IgD-negative memory B cell (primary cell): ENCODE measurements around the gene OMG. TPM values are rescaled to one million over a fixed set of nuclear protein-coding genes. Genes with fewer than 3 reads are reported as not detected.
A peak's percentile ranks its signal among the peaks of the same experiment; 100 is the strongest.
"Not testable (repeated sequence)": the region's sequence is repeated elsewhere in the genome, so short reads cannot be mapped to it uniquely, and the experiment has no call there.

ENCODE experiments used
- H3K27ac Mint-ChIP-seq, 3 donors: one replicate each; pipeline ENCODE4 v1.8.0; 2020 to 2022; ENCODE audit warnings: mild to moderate bottlenecking in 3 of 3, mixed read lengths in 3 of 3, moderate library complexity in 1 of 3
- H3K27me3 Mint-ChIP-seq: one replicate; pipeline ENCODE4 v1.8.0; 2021; ENCODE audit warnings: mixed read lengths
- H3K36me3 Mint-ChIP-seq: one replicate; pipeline ENCODE4 v1.8.0; 2020; ENCODE audit warnings: mild to moderate bottlenecking, mixed read lengths
- H3K4me1 Mint-ChIP-seq, 3 donors: one replicate each; pipeline ENCODE4 v1.8.0; 2020 to 2022; ENCODE audit warnings: mixed read lengths in 3 of 3, mild to moderate bottlenecking in 1 of 3
- H3K4me3 Mint-ChIP-seq, 4 donors: one replicate each; pipeline ENCODE4 v1.8.0; 2020 to 2022; ENCODE audit warnings: mild to moderate bottlenecking in 4 of 4, mixed read lengths in 4 of 4, moderate library complexity in 3 of 4
- H3K9me3 Mint-ChIP-seq, 3 donors: one replicate each; pipeline ENCODE4 v1.8.0; 2020 to 2021; ENCODE audit warnings: mixed read lengths in 3 of 3, mild to moderate bottlenecking in 1 of 3
- polyA plus RNA-seq: library from polyadenylated mRNA; unstranded; fragments of 300-500 nt; fragmentation: Illumina TruSeq; gene quantifications from one replicate; pipeline ENCODE4 v1.2.3, GENCODE V29; 2021

OMG gene
- polyA plus RNA-seq, 1 donor from 2014 or later: not detected

DNA sequence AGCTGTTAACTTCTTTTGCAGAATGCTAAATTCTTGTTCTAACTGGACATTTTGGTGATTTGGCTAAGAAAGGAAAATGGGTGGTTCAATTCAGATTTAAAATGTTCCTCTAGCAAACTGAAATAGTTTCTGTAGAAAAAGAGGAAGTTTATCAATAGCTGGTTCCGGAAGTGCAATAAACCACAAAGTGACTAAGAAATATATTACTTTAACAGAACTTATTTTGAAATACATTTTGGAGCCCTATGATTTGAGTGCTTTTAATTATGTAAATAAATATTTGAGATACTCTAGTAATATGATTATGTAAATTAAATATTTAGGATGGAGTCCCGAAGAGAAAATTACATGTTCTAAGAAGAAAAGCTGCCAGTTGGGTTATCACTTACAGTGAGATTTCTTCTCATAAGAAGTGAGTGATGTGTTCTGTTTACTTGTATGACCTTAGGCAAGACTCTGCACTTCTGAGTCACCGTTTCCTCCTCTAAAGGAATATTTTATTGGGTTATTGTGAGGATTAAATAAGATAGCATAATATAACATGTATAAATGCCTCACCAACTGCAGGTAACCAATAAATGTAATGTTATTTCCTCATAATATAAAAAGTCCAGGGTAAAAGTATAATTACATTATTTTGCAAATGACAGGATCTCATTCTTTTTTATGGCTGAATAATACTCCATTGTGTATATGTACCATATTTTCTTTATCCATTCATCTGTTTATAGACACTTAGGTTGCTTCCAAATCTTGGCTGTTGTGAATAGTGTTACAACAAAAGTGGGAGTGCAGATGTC, 17.1 kb upstream of the OMG start, which contains the start of gene EVI2B:
Gene EVI2B, minus strand, starts transcription at position 73 of the 800 bp plus-strand sequence. CDS start 8,445 bp downstream, outside the sequence.
- Mint-ChIP-seq H3K36me3 (peaks cover 2% of the 10 kb centered on the region), H3K27ac (peak within 1 kb of the TSS; percentile 42 to 96 (median 93)), H3K4me3 (peak within 1 kb of the TSS; percentile 82 to 96 (median 94)), H3K27me3 (no peaks in the 10 kb centered on the region), H3K4me1 (peaks cover 19 to 26% (median 24%) of the 10 kb centered on the region in 3 donors), H3K9me3 (no peaks in the 10 kb centered on the region)

DNA sequence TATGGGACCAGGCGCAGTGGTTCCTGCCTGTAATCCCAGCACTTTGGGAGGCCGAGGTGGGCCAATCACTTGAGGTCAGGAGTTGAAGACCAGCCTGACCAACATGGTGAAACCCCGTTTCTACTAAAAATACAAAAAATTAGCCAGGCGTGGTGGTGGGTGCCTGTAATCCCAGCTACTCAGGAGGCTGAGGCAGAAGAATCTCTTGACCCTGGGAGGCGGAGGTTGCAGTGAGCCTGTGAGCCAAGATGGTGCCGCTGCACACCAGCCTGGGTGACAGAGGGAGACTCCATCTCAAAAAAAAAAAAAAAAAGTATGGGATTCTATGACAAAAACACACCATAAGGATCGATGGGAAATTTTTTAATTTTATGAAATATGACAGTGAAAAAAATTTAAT, 15.2 kb upstream of the OMG start:
- H3K36me3 Mint-ChIP-seq, H3K9me3 Mint-ChIP-seq, H3K27me3 Mint-ChIP-seq: not testable (repeated sequence)
- Mint-ChIP-seq H3K4me1 (peaks cover 27 to 38% (median 33%) of the 10 kb centered on the region in 3 donors), H3K4me3 (peak overlapping the region; percentile 82 to 99 (median 96)), H3K27ac (peak overlapping the region; percentile 59 to 96 (median 86))

DNA sequence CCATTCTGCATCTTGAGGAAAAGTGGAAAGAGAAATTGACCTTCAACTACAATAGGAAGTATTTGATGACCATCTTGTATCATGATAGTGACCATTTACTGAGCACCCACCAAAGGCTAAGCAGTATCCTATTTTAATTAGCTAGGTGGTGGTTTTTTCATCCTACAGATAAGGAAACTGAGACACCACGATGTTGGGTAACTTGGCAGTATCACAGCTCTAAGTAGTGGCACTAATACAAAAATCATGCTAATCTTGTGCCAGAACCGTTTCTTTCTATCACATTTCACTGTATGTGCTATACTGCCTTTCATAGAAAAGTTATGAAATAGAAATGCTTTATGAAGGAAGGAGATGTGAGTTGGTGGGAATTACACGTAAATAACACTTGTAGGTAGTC, 14.5 kb upstream of the OMG start:
- peak overlapping the region; percentile 59 to 96 (median 86) for H3K27ac Mint-ChIP-seq
- H3K27me3 Mint-ChIP-seq: no peaks in the 10 kb centered on the region
- peaks cover 10% of the 10 kb centered on the region for H3K36me3 Mint-ChIP-seq
- H3K9me3 Mint-ChIP-seq: no peaks in the 10 kb centered on the region
- H3K4me3 Mint-ChIP-seq: peak overlapping the region; percentile 82 to 99 (median 96)
- peaks cover 29 to 39% (median 36%) of the 10 kb centered on the region in 3 donors for H3K4me1 Mint-ChIP-seq

DNA sequence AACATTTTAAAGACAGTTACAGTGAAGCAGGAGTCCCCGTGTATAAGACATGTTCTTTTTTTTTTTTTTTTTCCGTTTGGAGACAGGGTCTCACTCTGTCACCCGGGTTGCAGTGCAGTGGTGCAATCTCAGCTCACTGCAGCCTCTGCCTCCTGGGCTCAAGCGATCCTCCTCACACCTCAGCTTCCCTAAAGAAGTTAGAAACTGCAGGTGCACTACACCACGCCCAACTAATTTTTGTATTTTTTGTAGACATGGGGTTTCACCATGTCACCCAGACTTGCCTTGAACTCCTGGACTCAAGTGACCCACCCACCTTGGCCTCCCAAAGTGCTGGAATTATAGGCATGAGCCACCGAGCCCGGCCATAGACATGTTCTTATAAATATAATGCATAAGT, 13.8 kb upstream of the OMG start:
- Mint-ChIP-seq H3K27ac (peak overlapping the region; percentile 59 to 96 (median 64)), H3K4me1 (peaks cover 35 to 42% (median 39%) of the 10 kb centered on the region in 3 donors), H3K9me3 (peaks cover 0 to 2% (median 2%) of the 10 kb centered on the region in 3 donors), H3K36me3 (peaks cover 10% of the 10 kb centered on the region), H3K4me3 (peak overlapping the region; percentile 82 to 99 (median 96)), H3K27me3 (no peaks in the 10 kb centered on the region)

DNA sequence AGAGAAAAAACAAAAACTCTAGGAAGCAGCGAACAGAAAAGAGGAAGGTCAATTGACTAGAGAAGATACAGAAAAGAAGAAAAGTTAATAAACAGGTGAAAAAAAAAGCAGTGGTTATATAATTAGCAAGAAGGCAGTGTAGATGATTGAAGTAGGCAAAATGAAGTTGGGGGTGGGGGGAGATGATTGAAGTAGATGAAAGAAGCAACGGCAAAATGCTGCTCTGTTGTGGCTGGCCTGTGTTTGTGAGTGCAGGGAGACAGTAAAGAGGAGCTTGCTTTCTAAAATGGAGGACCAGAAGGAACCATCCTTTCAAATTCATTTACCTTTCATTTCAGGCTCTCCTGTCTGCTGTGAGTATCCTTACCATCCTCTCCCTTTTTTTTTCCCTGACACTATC, 13.2 kb upstream of the OMG start:
- Mint-ChIP-seq H3K9me3 (peaks cover 0 to 2% (median 2%) of the 10 kb centered on the region in 3 donors), H3K4me1 (peaks cover 39 to 44% (median 41%) of the 10 kb centered on the region in 3 donors), H3K27me3 (no peaks in the 10 kb centered on the region), H3K36me3 (peaks cover 10% of the 10 kb centered on the region), H3K27ac (peak overlapping the region; percentile 59 to 96 (median 83)), H3K4me3 (peak overlapping the region; percentile 82 to 96 (median 96))

DNA sequence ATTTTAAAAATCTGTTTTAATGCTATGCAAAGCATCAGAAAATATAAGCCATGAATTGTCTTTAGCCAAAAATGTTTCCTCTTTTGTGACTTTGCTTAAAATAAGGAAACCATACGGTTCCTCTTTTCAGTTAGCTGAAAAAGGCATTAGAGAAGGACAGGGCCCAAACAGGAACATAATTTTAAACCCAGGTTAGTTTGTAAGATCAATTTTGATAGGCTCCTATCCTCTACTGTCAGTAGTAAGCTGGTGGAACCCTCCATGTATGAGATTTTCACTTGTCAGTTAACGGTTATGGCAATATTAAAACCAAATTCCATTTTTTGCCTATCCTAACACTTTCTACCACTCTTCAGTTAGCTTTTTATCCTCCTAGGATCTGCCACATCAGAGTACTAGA, 12.5 kb upstream of the OMG start:
- H3K27ac Mint-ChIP-seq: peak overlapping the region; percentile 59 to 96 (median 89)
- peak overlapping the region; percentile 82 to 96 (median 96) for H3K4me3 Mint-ChIP-seq
- H3K9me3 Mint-ChIP-seq: peaks cover 4 to 5% (median 5%) of the 10 kb centered on the region in 3 donors
- H3K4me1 Mint-ChIP-seq: peaks cover 42 to 46% (median 42%) of the 10 kb centered on the region in 3 donors
- H3K27me3 Mint-ChIP-seq: no peaks in the 10 kb centered on the region
- H3K36me3 Mint-ChIP-seq: peaks cover 10% of the 10 kb centered on the region

DNA sequence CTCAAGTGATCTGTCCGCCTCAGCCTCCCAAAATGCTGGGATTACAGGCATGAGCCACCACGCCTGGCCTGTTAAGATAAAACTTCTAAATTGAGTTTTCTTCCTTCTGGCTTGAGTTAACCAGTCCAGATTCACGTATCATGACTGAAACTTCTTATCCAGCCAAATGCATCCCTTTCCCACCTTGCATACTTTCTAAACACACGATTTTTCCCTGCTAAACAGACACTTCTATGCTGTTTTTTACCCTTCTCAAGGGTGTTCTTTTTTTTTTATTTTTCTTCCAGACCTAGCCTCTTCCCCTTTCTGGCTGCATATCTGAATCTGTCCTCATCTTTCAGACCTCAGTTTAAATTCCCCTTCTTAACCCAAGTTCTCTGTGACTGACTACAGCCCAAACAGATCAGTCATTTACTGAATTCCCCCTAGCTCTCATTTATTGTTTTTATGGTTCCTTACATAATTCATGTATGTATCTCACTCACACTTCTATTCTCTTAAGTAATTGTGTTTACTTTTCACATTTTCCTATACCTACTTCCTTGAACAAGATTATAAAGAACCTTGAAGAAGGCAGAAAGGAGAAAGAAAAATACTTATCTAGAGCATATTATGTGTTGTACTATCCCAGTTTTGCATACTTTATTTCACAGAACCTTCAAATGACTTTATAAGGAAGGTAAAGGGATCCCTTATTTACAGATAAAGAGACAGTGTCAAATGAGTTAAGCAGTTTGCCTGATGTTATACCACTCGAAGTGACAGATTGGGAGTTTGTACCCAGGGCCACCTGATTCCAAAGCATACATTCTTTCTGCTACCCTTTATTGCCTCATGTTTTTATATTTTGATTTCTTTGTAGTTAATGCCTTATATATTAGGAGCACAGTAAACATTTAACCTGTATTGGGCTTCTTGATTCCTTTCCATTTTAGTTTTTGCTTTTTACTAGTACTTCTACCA, 11.6 kb upstream of the OMG start:
- Mint-ChIP-seq H3K36me3 (peaks cover 16% of the 10 kb centered on the region), H3K27ac (peak overlapping the region; percentile 59 to 96 (median 89)), H3K4me3 (peak overlapping the region; percentile 82 to 96 (median 96)), H3K27me3 (no peaks in the 10 kb centered on the region), H3K4me1 (peaks cover 43 to 48% (median 44%) of the 10 kb centered on the region in 3 donors), H3K9me3 (peaks cover 4 to 5% (median 5%) of the 10 kb centered on the region in 3 donors)

DNA sequence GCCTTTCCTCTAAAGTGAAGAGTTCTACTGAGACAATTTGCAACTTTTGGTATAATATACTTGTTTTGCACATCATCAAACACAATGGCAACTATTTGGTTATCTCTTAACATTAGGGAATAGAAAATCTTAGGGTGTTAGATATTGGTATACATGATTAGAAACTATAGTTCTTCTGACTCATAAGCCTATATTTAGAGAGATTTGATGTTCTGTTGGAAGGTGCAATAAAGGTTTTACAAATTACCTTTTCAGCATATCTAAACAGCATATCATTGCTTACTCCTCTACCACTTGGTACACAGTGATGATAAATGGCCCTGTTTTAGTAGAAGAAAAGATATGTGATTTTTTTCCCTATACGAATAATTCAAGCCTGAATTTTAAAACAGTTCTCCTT, 10.6 kb upstream of the OMG start:
- Mint-ChIP-seq H3K36me3 (peaks cover 19% of the 10 kb centered on the region), H3K27me3 (no peaks in the 10 kb centered on the region), H3K4me1 (peaks cover 48% of the 10 kb centered on the region in 3 donors), H3K27ac (peak overlapping the region in 2 of 3 donors; percentile 89 to 96), H3K4me3 (peak overlapping the region; percentile 38 to 96 (median 96)), H3K9me3 (peaks cover 4 to 5% (median 5%) of the 10 kb centered on the region in 3 donors)

DNA sequence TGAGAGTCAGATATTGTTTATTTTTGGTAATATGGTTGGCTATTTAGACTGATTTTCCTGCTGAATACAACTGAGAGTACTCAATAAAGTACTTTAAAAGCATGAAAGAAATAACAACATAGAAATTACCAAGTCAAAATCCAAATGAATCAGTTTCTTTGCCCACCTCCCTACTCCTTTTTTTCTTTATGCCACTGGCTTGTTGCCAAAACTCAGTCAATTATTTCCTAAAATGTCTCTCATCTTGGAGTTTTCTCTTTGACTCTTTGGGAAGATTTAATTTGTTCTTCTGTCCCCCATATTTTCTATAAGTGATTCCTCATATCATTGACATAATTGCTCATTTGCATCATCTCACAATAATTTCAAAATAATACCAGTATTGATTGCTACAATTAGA, 2.6 kb upstream of the OMG start:
- H3K36me3 Mint-ChIP-seq: peaks cover 12% of the 10 kb centered on the region
- no peak overlapping the region for H3K4me3 Mint-ChIP-seq
- peaks cover 15 to 20% (median 16%) of the 10 kb centered on the region in 3 donors for H3K4me1 Mint-ChIP-seq
- H3K9me3 Mint-ChIP-seq: no peaks in the 10 kb centered on the region
- no peak overlapping the region for H3K27ac Mint-ChIP-seq
- no peaks in the 10 kb centered on the region for H3K27me3 Mint-ChIP-seq

DNA sequence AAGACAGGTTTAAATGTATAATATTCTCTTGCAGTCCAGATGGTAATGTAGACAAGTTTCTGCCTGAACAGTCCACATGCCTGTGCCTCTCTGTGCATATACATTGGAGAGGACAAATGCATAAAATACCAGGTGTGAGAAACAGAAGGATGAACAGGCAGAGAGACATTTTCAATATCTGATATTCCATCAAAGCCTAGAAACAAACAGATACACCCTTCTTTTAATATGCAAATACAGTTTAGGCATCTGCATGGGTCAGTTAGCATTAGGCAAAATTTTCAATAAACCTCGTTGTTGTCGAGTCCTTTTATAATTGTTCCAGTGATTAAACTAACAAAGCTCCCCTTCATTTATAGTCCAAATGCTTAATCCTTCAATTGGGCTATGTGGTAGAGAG, 897 bp downstream of the OMG start:
- H3K36me3 Mint-ChIP-seq: peaks cover 4% of the 10 kb centered on the region
- no peaks in the 10 kb centered on the region for H3K27me3 Mint-ChIP-seq
- peaks cover 2 to 6% (median 2%) of the 10 kb centered on the region in 3 donors for H3K4me1 Mint-ChIP-seq
- H3K4me3 Mint-ChIP-seq: no peak overlapping the region
- H3K27ac Mint-ChIP-seq: no peak overlapping the region
- H3K9me3 Mint-ChIP-seq: no peaks in the 10 kb centered on the region

DNA sequence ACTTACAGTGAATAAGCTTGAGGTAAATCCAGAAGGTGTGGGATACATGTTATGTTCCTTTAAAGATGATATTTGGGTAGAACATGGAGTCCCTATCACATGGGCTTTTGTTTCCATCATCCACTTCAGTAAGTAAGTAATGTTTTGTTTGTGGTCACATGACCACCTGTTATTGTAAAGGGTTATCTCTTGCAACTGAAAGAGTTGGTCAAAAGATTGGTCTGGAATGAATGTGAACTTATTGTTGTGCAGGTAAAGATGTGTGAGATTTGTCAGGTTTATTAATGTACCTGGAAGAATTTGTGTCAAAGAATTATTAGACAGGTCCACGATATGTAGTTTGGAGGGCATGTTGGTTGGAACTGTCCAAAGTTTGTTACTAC, 1.6 kb downstream of the OMG start:
- peaks cover 4% of the 10 kb centered on the region for H3K36me3 Mint-ChIP-seq
- no peaks in the 10 kb centered on the region for H3K9me3 Mint-ChIP-seq
- H3K4me1 Mint-ChIP-seq: peaks cover 0 to 2% (median 2%) of the 10 kb centered on the region in 3 donors
- H3K27me3 Mint-ChIP-seq: no peaks in the 10 kb centered on the region
- H3K4me3 Mint-ChIP-seq: no peak overlapping the region
- no peak overlapping the region for H3K27ac Mint-ChIP-seq

DNA sequence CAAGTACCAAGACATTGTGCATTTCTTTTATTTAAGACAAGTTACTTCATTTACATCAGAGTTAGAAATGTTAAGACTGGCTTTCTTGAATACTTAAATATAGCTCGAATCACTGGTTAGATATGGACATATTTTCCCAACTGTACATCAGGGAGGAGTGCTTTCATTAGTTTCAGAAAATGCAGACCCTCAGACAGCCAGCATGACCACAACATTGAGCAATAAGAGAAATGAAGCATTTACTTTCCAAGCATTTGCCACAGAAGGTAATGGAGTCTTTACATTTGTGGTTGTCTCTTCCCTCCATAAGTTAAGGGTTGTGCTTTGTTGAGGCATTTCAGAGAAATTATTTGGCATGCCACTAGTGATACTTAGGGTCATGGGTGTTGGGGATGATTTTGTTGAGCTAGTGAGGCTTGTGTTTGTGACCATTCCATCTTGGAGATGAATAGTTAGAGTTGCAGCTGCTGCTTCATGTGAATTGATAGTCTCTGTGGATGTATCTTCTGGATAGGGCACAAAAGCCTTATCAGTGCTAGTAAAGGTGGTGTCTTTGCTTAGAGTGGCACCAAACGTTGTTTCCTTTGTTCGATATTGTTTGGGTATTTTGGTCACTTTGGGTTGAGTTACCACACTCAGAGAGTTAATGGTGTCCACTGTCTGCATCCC, 2.1 kb downstream of the OMG start:
- Mint-ChIP-seq H3K4me1 (peaks cover 0 to 4% (median 2%) of the 10 kb centered on the region in 3 donors), H3K9me3 (no peaks in the 10 kb centered on the region), H3K27me3 (no peaks in the 10 kb centered on the region), H3K27ac (no peak overlapping the region), H3K4me3 (no peak overlapping the region), H3K36me3 (peaks cover 4% of the 10 kb centered on the region)

DNA sequence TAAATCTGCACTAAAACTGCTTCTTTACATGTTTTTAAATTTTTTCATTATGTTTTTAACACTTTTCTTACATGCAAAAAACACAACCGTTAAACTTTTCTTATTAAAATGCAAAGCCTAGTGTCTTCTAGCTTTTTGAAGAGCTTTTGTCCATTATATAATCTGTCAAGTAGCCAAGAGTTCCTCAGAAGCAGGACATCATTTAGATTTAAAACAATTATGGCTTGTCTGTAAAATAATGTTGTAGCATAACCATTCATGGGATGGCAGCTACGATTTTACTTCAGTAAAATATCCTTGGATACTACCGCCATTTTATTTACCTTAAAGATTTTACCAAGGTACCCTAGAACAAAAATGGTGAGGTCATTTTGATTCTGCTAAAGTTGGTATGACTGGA, 2.8 kb downstream of the OMG start:
- H3K9me3 Mint-ChIP-seq: no peaks in the 10 kb centered on the region
- no peak overlapping the region for H3K4me3 Mint-ChIP-seq
- H3K36me3 Mint-ChIP-seq: peaks cover 4% of the 10 kb centered on the region
- peaks cover 0 to 4% (median 2%) of the 10 kb centered on the region in 3 donors for H3K4me1 Mint-ChIP-seq
- H3K27me3 Mint-ChIP-seq: no peaks in the 10 kb centered on the region
- H3K27ac Mint-ChIP-seq: no peak overlapping the region

DNA sequence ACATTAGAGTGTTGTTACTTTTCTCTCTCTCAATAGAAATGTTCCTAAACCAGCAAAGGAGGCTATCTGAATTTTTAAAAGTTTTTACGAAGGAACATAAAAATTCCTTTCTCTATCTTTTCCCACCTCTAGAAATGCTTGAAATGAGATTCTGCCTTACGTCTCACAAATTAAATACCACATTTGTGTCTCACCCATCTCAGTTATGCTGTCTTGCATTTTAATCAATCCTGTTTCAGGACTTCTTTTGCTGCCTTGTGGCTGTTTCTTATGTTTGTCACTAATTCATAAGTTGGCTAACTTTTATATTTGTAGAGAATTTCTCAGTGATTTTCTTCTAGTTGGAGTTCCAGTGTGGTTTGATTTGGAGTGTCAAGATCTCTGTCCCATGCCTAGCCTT, 3.5 kb downstream of the OMG start:
- Mint-ChIP-seq H3K9me3 (no peaks in the 10 kb centered on the region), H3K27ac (no peak overlapping the region)

More for the DNA sequence above, 3.5 kb downstream of the OMG start:
- H3K4me3 Mint-ChIP-seq: no peak overlapping the region
- no peaks in the 10 kb centered on the region for H3K27me3 Mint-ChIP-seq
- peaks cover 0 to 4% (median 2%) of the 10 kb centered on the region in 3 donors for H3K4me1 Mint-ChIP-seq
- peaks cover 4% of the 10 kb centered on the region for H3K36me3 Mint-ChIP-seq
